Ovary (tissue), 9 donors: ENCODE results near the gene KRT17. TPM values are rescaled to one million over a fixed set of nuclear protein-coding genes. Genes with fewer than 3 reads are reported as not detected.

Source experiments
- DNase-seq, 5 donors: peaks; one replicate each; pipeline ENCODE4 v3.0.0-alpha.2; 2019 to 2020
- H3K27ac ChIP-seq, 2 donors: fragments of 200-600 bp; one replicate each; pipeline versions ENCODE4 v1.5.1 to v1.8.0; 2019 to 2022
- H3K27me3 ChIP-seq: fragments of 200-600 bp; one replicate; pipeline ENCODE4 v1.8.0; 2022
- H3K36me3 ChIP-seq: fragments of 200-600 bp; sonication (generic); one replicate; pipeline ENCODE4 v1.5.1; 2019
- H3K4me1 ChIP-seq: one replicate; pipeline ENCODE4 v1.8.1; 2013; ENCODE audit warnings: mild to moderate bottlenecking, moderate library complexity; ENCODE audit not compliant: insufficient read depth
- H3K4me3 ChIP-seq: fragments of 200-600 bp; sonication (generic); one replicate; pipeline ENCODE4 v1.5.1; 2017
- H3K9me3 ChIP-seq, 2 donors: fragments of 200-600 bp in 1 of 2; sonication (generic) in 1 of 2; one replicate each; pipeline versions ENCODE4 v1.5.1 to v1.8.1; 2013 to 2019; ENCODE audit warnings: mild to moderate bottlenecking in 1 of 2, moderate library complexity in 1 of 2
- CTCF ChIP-seq, 3 donors: fragments of 450-650 bp in 2 of 3; fragments of 200-600 bp in 1 of 3; IDR thresholded peaks; one replicate each; pipeline versions ENCODE4 v1.5.1 to v1.8.0; 2016 to 2022; ENCODE audit warnings: antibody characterized with exemption in 3 of 3, mild to moderate bottlenecking in 1 of 3
- EP300 ChIP-seq: sonication (generic); formaldehyde crosslinking; IDR thresholded peaks from one replicate; pipeline ENCODE4 v1.6.1; 2017; ENCODE audit warnings: antibody characterized with exemption
- POLR2A ChIP-seq: fragments of 450-650 bp; IDR thresholded peaks from one replicate; pipeline ENCODE4 v1.6.1; 2017; ENCODE audit warnings: antibody characterized with exemption, mild to moderate bottlenecking, moderate library complexity
- WGBS, 3 donors: extraction: QIAGEN DNeasy Blood & Tissue Kit in 1 of 3; methylation state at CpG; one replicate each; pipeline versions ENCODE4 v1.1.5 to v1.1.7; 2013 to 2017; 5-methylcytosine and 5-hydroxymethylcytosine counted together
- intact Hi-C, 4 donors: fragments of 100-400 bp; cut with DNase I; formaldehyde crosslinking; loops; one replicate each; pipeline versions ENCODE4 v1.11.0 to v1.15.1; 2022 to 2023
- polyA plus RNA-seq, 2 donors: library from polyadenylated mRNA; stranded (reverse); fragments of 200-250 nt in 1 of 2; fragments of 350-450 nt in 1 of 2; fragmentation: Illumina TruSeq in 1 of 2; extraction: RNeasy Lipid Tissue Mini Kit (QIAGEN cat#74804) in 1 of 2; gene quantifications; one replicate each; pipeline ENCODE4 v1.2.3, GENCODE V29; 2013 to 2014
- total RNA-seq, 7 donors: library from RNA; depleted of rRNA in 2 of 7; stranded (reverse); fragments of >200 nt in 2 of 7; fragmentation: NEBNext Ultra II Directional in 3 of 7; extraction: Animal tissue kit (Norgen Biotek cat#: 25700) in 3 of 7; gene quantifications; one replicate each; pipeline versions ENCODE4 v1.1.0 to v1.2.4, GENCODE V29; 2016 to 2023
- donor health status: DM: no; HTN: no; CAD: no; lungs with moderate emphysema.
- donor health status: DM: no; HTN: no; CAD: no.
- donor health status: Bipolar disorder and iron deficiency.
- donor health status: DM: yes; HTN: yes; CAD: no.
- donor health status: DM: no; HTN: no; CAD: no.
- donor health status: DM: yes; HTN: yes; CAD: no.

KRT17 gene
- total and polyA plus RNA-seq, 9 donors: 0.29 to 17.8 (median 1.7) TPM; not detected in 3

DNA sequence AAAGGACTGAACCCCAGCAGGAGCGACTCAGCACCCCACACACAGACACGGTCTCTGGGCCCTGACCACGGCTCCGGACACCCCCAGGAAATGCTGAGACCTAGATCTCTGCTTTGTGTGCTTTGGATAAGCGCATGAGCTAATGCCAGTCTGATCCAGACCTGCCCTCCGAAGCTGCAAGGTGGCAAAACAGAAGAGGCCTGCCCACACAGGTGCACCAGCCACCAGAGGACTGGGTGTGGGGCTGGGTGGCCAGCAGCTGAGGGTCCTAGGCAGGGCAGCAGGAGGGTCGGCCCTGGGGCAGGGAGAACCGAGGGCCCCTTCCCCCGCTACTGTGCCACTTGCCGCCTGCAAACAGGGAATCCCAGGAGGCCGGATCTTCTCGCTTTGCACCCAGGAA lies 33.6 kb upstream of the KRT17 start:
- intact Hi-C loops: loop anchor here in 3 of 4 donors (5.0 to 10.0 kb wide), 3 partner anchors 111 to 751 kb away; no protein-coding TSS in a partner anchor

GRCh38 chr17:41657176-41657754 lies 32.9 kb upstream of the KRT17 start:
- intact Hi-C loops: loop anchor here in 3 of 4 donors (5.0 to 10.0 kb wide), 3 partner anchors 110 to 750 kb away; no protein-coding TSS in a partner anchor
- Histone ChIP-seq H3K36me3 (no peaks in the 10 kb centered on the region), H3K9me3 (no peaks in the 10 kb centered on the region), H3K27me3 (no peaks in the 10 kb centered on the region), H3K4me3 (no peak overlapping the region), H3K27ac (no peak overlapping the region), H3K4me1 (no peaks in the 10 kb centered on the region)
- DNase-seq: no peak
- no peak for TF ChIP-seq POLR2A
- WGBS, 3 donors: 74 to 84% (median 74%) methylated on average over 16 of the region's 16 CpGs

More for the DNA sequence above, 33.6 kb upstream of the KRT17 start:
- Histone ChIP-seq H3K36me3 (no peaks in the 10 kb centered on the region), H3K27ac (no peak overlapping the region), H3K27me3 (no peaks in the 10 kb centered on the region), H3K9me3 (no peaks in the 10 kb centered on the region), H3K4me3 (no peak overlapping the region), H3K4me1 (no peaks in the 10 kb centered on the region)
- TF ChIP-seq CTCF (IDR thresholded peaks at IDR 0.05) (no peak), EP300 (no peak), POLR2A (no peak)
- 64 to 82% (median 78%) methylated on average over 10 to 12 of the region's 12 CpGs for WGBS, 3 donors
- DNase-seq: no peak

GRCh38 chr17:41656249-41657023 lies 32.1 kb upstream of the KRT17 start:
- 85 to 93% (median 90%) methylated on average over 16 of the region's 16 CpGs for WGBS, 3 donors
- H3K9me3 ChIP-seq: no peaks in the 10 kb centered on the region
- H3K27me3 ChIP-seq: no peaks in the 10 kb centered on the region
- intact Hi-C loops: loop anchor here in 3 of 4 donors (5.0 to 10.0 kb wide), 3 partner anchors 109 to 749 kb away; no protein-coding TSS in a partner anchor
- DNase-seq: no peak
- TF ChIP-seq CTCF (IDR thresholded peaks at IDR 0.05) (no peak), EP300 (no peak), POLR2A (no peak)
- no peaks in the 10 kb centered on the region for H3K36me3 ChIP-seq
- no peaks in the 10 kb centered on the region for H3K4me1 ChIP-seq
- H3K4me3 ChIP-seq: no peak overlapping the region
- H3K27ac ChIP-seq: no peak overlapping the region

DNA sequence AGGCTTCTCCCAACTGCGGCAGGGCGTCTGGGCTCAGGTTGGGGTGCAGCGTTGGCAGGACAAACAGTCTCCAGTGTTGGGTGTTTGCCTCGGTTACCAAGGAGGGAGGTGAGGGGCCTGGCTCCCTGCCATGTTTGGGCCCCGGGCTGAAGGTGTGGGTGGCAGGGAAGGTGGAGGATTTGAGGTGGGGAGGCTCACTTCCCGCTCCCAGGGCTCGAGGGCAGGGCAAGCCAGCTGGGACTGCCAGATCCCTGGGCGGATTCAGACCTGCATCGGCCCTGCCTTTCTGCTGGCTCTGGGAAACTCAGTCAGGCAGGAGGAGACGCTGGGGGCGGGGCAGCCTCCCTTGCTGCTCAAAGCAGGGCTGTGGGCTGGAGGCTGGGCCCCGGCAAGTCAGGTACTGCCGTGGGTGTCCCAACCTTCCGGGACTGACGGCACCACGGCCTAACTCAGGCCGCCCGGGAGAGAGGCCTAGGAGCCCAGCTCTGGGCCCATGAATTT lies 31.3 kb upstream of the KRT17 start:
- H3K4me3 ChIP-seq: no peak overlapping the region
- TF ChIP-seq POLR2A (no peak), CTCF (IDR thresholded peaks at IDR 0.05) (no peak), EP300 (no peak)
- H3K27ac ChIP-seq: no peak overlapping the region
- WGBS, 3 donors: 43 to 45% (median 43%) methylated on average over 17 to 18 of the region's 18 CpGs
- no peaks in the 10 kb centered on the region for H3K36me3 ChIP-seq
- H3K4me1 ChIP-seq: no peaks in the 10 kb centered on the region
- H3K27me3 ChIP-seq: no peaks in the 10 kb centered on the region
- no peaks in the 10 kb centered on the region for H3K9me3 ChIP-seq
- peak in 1 of 5 donors; percentile 71 for DNase-seq
- intact Hi-C loops: loop anchor here in 3 of 4 donors (5.0 to 10.0 kb wide), 3 partner anchors 108 to 748 kb away; no protein-coding TSS in a partner anchor
